Caco-2 (cell line): ENCODE results near the gene OS9. TPM values are rescaled to one million over a fixed set of nuclear protein-coding genes. Genes with fewer than 3 reads are reported as not detected.
"Not testable (repeated sequence)": the region's sequence is repeated elsewhere in the genome, so short reads cannot be mapped to it uniquely, and the experiment has no call there.

Source experiments
- BruUV-seq: library from RNA; stranded (reverse); fragments of 400-500 nt; replicated peaks from 2 replicates; lab custom pipeline; 2021; lab: Mats Ljungman, UMichigan
- CTCF ChIA-PET: fragments of 300-600 bp; sonication (Branson Sonifier 250); formaldehyde crosslinking; loops from one replicate; lab custom pipeline; 2022; ENCODE audit warnings: antibody characterized with exemption; lab: Charles Lee
- POLR2A ChIA-PET: fragments of 300-600 bp; sonication (Branson Sonifier 250); formaldehyde crosslinking; loops from one replicate; lab custom pipeline; 2022; ENCODE audit warnings: antibody characterized with exemption; lab: Charles Lee
- DNase-seq, 2 experiments: peaks; one replicate each; pipeline versions ENCODE4 v3.0.0 to v3.0.0-alpha.2; 2020 to 2022
- H3K27me3 ChIP-seq: replicated peaks from 2 replicates; pipeline ENCODE4 v1.6.0; 2011; ENCODE audit warnings: low read length; ENCODE audit not compliant: control insufficient read depth, insufficient read depth
- H3K36me3 ChIP-seq: 2 replicates; pipeline ENCODE4 v1.5.1; 2011; ENCODE audit warnings: low read length; ENCODE audit not compliant: control insufficient read depth, insufficient read depth
- H3K4me1 ChIP-seq: fragments of 250-450 bp; sonication (Bioruptor Pico); 2 replicates; pipeline ENCODE4 v1.5.1; 2020; ENCODE audit warnings: mild to moderate bottlenecking
- H3K4me3 ChIP-seq: 2 replicates; pipeline ENCODE4 v1.5.1; 2011; ENCODE audit warnings: low read depth, mild to moderate bottlenecking, control low read depth, low read length
- H3K9me3 ChIP-seq: fragments of 250-450 bp; sonication (Bioruptor Pico); 2 replicates; pipeline ENCODE4 v1.5.1; 2020; ENCODE audit warnings: mild to moderate bottlenecking, moderate library complexity
- H3K27ac Mint-ChIP-seq: one replicate; pipeline ENCODE4 v1.8.0; 2022; ENCODE audit warnings: mixed read lengths; ENCODE audit not compliant: unreplicated experiment
- H3K27me3 Mint-ChIP-seq: one replicate; pipeline ENCODE4 v1.8.0; 2022; ENCODE audit warnings: mixed read lengths; ENCODE audit not compliant: insufficient read depth, unreplicated experiment
- H3K36me3 Mint-ChIP-seq: one replicate; pipeline ENCODE4 v1.8.0; 2022; ENCODE audit warnings: mild to moderate bottlenecking, mixed read lengths; ENCODE audit not compliant: insufficient read depth, unreplicated experiment
- H3K4me1 Mint-ChIP-seq: one replicate; pipeline ENCODE4 v1.8.0; 2022; ENCODE audit warnings: low read depth, mixed read lengths; ENCODE audit not compliant: unreplicated experiment
- H3K4me3 Mint-ChIP-seq: one replicate; pipeline ENCODE4 v1.8.0; 2022; ENCODE audit warnings: mild to moderate bottlenecking, moderate library complexity, mixed read lengths; ENCODE audit not compliant: unreplicated experiment
- H3K9me3 Mint-ChIP-seq: one replicate; pipeline ENCODE4 v1.8.0; 2022; ENCODE audit warnings: mixed read lengths; ENCODE audit not compliant: unreplicated experiment
- CTCF ChIP-seq, 2 experiments: fragments of 200-600 bp in 1 of 2; IDR thresholded peaks; 1 replicate in 1 of 2; 2 replicates in 1 of 2; pipeline versions ENCODE4 v1.5.1 to v1.8.0; 2011 to 2022; ENCODE audit warnings: antibody characterized with exemption in 1 of 2, control low read depth in 1 of 2, inconsistent platforms in 1 of 2, low read depth in 1 of 2, low read length in 1 of 2, mild to moderate bottlenecking in 1 of 2, moderate library complexity in 1 of 2; ENCODE audit not compliant: insufficient read depth in 1 of 2, severe bottlenecking in 1 of 2, unreplicated experiment in 1 of 2
- intact Hi-C: fragments of 100-400 bp; cut with micrococcal nuclease; formaldehyde crosslinking; loops from one replicate; pipeline ENCODE4 v1.10.0; 2022; ENCODE audit not compliant: unreplicated experiment
- total RNA-seq: library from RNA; stranded (reverse); gene quantifications from 2 replicates; pipeline ENCODE4 v1.2.3, GENCODE V29; 2022

The OS9 gene
- total RNA-seq, 1 experiment from 2014 or later, result 182 TPM

- Histone ChIP-seq H3K36me3 (peaks cover 1% of the 10 kb centered on the region; the same call in 1 of the 2 replicates), H3K27me3 (no peaks in the 10 kb centered on the region), H3K4me1 (no peaks in the 10 kb centered on the region), H3K4me3 (no peak overlapping the region), H3K9me3 (peaks cover 6% of the 10 kb centered on the region; the same call in 1 of the 2 replicates)
- CTCF ChIA-PET, result no interaction called here
- TF ChIP-seq CTCF (IDR thresholded peaks at IDR 0.05; ENCODE audit: insufficient read depth in 1 of 2, low read depth in 1 of 2, low read length in 1 of 2, severe bottlenecking in 1 of 2, unreplicated experiment in 1 of 2), result no peak
- Mint-ChIP-seq H3K4me3 (no peak overlapping the region), H3K27ac (no peak overlapping the region), H3K27me3 (no peaks in the 10 kb centered on the region), H3K4me1 (no peaks in the 10 kb centered on the region), H3K36me3 (peaks cover 8% of the 10 kb centered on the region), H3K9me3 (no peaks in the 10 kb centered on the region)
- POLR2A ChIA-PET, result no interaction called here
- DNase-seq, result no peak
- intact Hi-C loops, result no loop called here
- no TSS peak for BruUV-seq
These were observed 14.4 kb downstream of the OS9 start for GRCh38 chr12:57708296-57708695.

- Histone ChIP-seq H3K9me3 (no peaks in the 10 kb centered on the region), H3K4me1 (no peaks in the 10 kb centered on the region), H3K36me3 (no peaks in the 10 kb centered on the region), H3K4me3 (no peak overlapping the region), H3K27me3 (no peaks in the 10 kb centered on the region)
- CTCF ChIA-PET, result no interaction called here
- intact Hi-C loops, result no loop called here
- Mint-ChIP-seq H3K4me1 (no peaks in the 10 kb centered on the region), H3K36me3 (peaks cover 20% of the 10 kb centered on the region), H3K27me3 (no peaks in the 10 kb centered on the region), H3K4me3 (no peak overlapping the region), H3K27ac (no peak overlapping the region), H3K9me3 (no peaks in the 10 kb centered on the region)
- POLR2A ChIA-PET, result no interaction called here
- BruUV-seq, result no TSS peak
- no peak for DNase-seq
- TF ChIP-seq CTCF (IDR thresholded peaks at IDR 0.05; ENCODE audit: insufficient read depth in 1 of 2, low read depth in 1 of 2, low read length in 1 of 2, severe bottlenecking in 1 of 2, unreplicated experiment in 1 of 2), result no peak
These were observed 18.8 kb downstream of the OS9 start for GRCh38 chr12:57712701-57713100.

GRCh38 chr12:57713209-57713608 is 19.3 kb downstream of the OS9 start:
- H3K4me3 Mint-ChIP-seq, result no peak overlapping the region
- no peaks in the 10 kb centered on the region for H3K36me3 ChIP-seq

GRCh38 chr12:57715036-57715748 is 21.3 kb downstream of the OS9 start:
- H3K9me3 ChIP-seq, H3K27ac Mint-ChIP-seq, H3K4me3 ChIP-seq, H3K4me1 Mint-ChIP-seq, H3K27me3 Mint-ChIP-seq, DNase-seq, H3K27me3 ChIP-seq, H3K4me3 Mint-ChIP-seq, H3K9me3 Mint-ChIP-seq, POLR2A ChIA-PET, H3K4me1 ChIP-seq, intact Hi-C loops, BruUV-seq, H3K36me3 ChIP-seq: not testable (repeated sequence)
- CTCF ChIA-PET, result interaction anchor here (1.0 kb wide), 1 partner anchor 11 kb away, joined by 3 read pairs; no protein-coding TSS in a partner anchor
- peaks cover 20% of the 10 kb centered on the region for H3K36me3 Mint-ChIP-seq

More at GRCh38 chr12:57713209-57713608, 19.3 kb downstream of the OS9 start:
- H3K4me1 ChIP-seq, result no peaks in the 10 kb centered on the region
- H3K27me3 ChIP-seq, result no peaks in the 10 kb centered on the region
- POLR2A ChIA-PET, result interaction anchor here (0.9 kb wide), 1 partner anchor 31 kb away, joined by 4 read pairs; the partner anchor contains the start of gene TSPAN31
- no peak overlapping the region for H3K4me3 ChIP-seq
- Mint-ChIP-seq H3K27me3 (no peaks in the 10 kb centered on the region), H3K36me3 (peaks cover 20% of the 10 kb centered on the region), H3K9me3 (no peaks in the 10 kb centered on the region), H3K4me1 (no peaks in the 10 kb centered on the region), H3K27ac (no peak overlapping the region)
- CTCF ChIA-PET, result no interaction called here
- H3K9me3 ChIP-seq, result no peaks in the 10 kb centered on the region
- no peak for DNase-seq
- no TSS peak for BruUV-seq
- intact Hi-C loops, result no loop called here
- no peak for TF ChIP-seq CTCF (IDR thresholded peaks at IDR 0.05; ENCODE audit: insufficient read depth in 1 of 2, low read depth in 1 of 2, low read length in 1 of 2, severe bottlenecking in 1 of 2, unreplicated experiment in 1 of 2)
